ENCODE data around the gene SLC22A23. TPM values are rescaled to one million over a fixed set of nuclear protein-coding genes. Genes with fewer than 3 reads are reported as not detected.

Gene SLC22A23
- total RNA-seq, 1 donor from 2014 or later: 3.6 TPM

GRCh38 chr6:3290149-3290930 is 166.5 kb downstream of the SLC22A23 start:
- Histone ChIP-seq H3K36me3 (ENCODE audit: control insufficient read depth, insufficient read depth, low read length) (no peaks in the 10 kb centered on the region), H3K4me3 (ENCODE audit: low read depth, low read length) (no peak overlapping the region), H3K27me3 (ENCODE audit: control insufficient read depth, insufficient read depth, low read length) (peaks cover 4% of the 10 kb centered on the region)
- DNase-seq (ENCODE audit: low read depth): no peak
- TF ChIP-seq CTCF (IDR thresholded peaks at IDR 0.05; ENCODE audit: insufficient read depth, low read length, poor library complexity, severe bottlenecking): no peak

- no peak for TF ChIP-seq CTCF (IDR thresholded peaks at IDR 0.05; ENCODE audit: insufficient read depth, low read length, poor library complexity, severe bottlenecking)
- Histone ChIP-seq H3K36me3 (ENCODE audit: control insufficient read depth, insufficient read depth, low read length) (no peaks in the 10 kb centered on the region), H3K27me3 (ENCODE audit: control insufficient read depth, insufficient read depth, low read length) (peaks cover 2% of the 10 kb centered on the region), H3K4me3 (ENCODE audit: low read depth, low read length) (no peak overlapping the region)
- no peak for DNase-seq (ENCODE audit: low read depth)
These were observed 167.2 kb downstream of the SLC22A23 start for GRCh38 chr6:3289664-3290055.

- no peak for DNase-seq (ENCODE audit: low read depth)
- Histone ChIP-seq H3K4me3 (ENCODE audit: low read depth, low read length) (no peak overlapping the region), H3K36me3 (ENCODE audit: control insufficient read depth, insufficient read depth, low read length) (no peaks in the 10 kb centered on the region), H3K27me3 (ENCODE audit: control insufficient read depth, insufficient read depth, low read length) (no peaks in the 10 kb centered on the region)
- TF ChIP-seq CTCF (IDR thresholded peaks at IDR 0.05; ENCODE audit: insufficient read depth, low read length, poor library complexity, severe bottlenecking): no peak
These were observed 167.9 kb downstream of the SLC22A23 start for GRCh38 chr6:3288711-3289663.

GRCh38 chr6:3287976-3288707 is 168.7 kb downstream of the SLC22A23 start:
- TF ChIP-seq CTCF (IDR thresholded peaks at IDR 0.05; ENCODE audit: insufficient read depth, low read length, poor library complexity, severe bottlenecking): no peak
- no peaks in the 10 kb centered on the region for H3K27me3 ChIP-seq (ENCODE audit: control insufficient read depth, insufficient read depth, low read length)
- no peak for DNase-seq (ENCODE audit: low read depth)
- H3K36me3 ChIP-seq (ENCODE audit: control insufficient read depth, insufficient read depth, low read length): no peaks in the 10 kb centered on the region
- H3K4me3 ChIP-seq (ENCODE audit: low read depth, low read length): no peak overlapping the region

- TF ChIP-seq CTCF (IDR thresholded peaks at IDR 0.05; ENCODE audit: insufficient read depth, low read length, poor library complexity, severe bottlenecking): no peak
- Histone ChIP-seq H3K27me3 (ENCODE audit: control insufficient read depth, insufficient read depth, low read length) (no peaks in the 10 kb centered on the region), H3K4me3 (ENCODE audit: low read depth, low read length) (no peak overlapping the region), H3K36me3 (ENCODE audit: control insufficient read depth, insufficient read depth, low read length) (no peaks in the 10 kb centered on the region)
- no peak for DNase-seq (ENCODE audit: low read depth)
These were observed 169.5 kb downstream of the SLC22A23 start for GRCh38 chr6:3287308-3287707.
